WTC11 (cell line): Measurements from ENCODE around the gene HTR3A. TPM values are rescaled to one million over a fixed set of nuclear protein-coding genes. Genes with fewer than 3 reads are reported as not detected.

Source experiments
- ATAC-seq: fragments of 200-7000 bp; cut with Tn5 transposase; 2 replicates; pipeline ENCODE4 v1.10.0; 2021; ENCODE audit warnings: mild to moderate bottlenecking, moderate library complexity
- CTCF ChIA-PET: fragments of 300-600 bp; sonication (Branson Sonifier 250); formaldehyde crosslinking; loops from one replicate; lab custom pipeline; 2021; ENCODE audit warnings: antibody characterized with exemption; lab: Charles Lee
- POLR2A ChIA-PET: fragments of 350-600 bp; sonication (Branson Sonifier 250); formaldehyde crosslinking; loops from one replicate; lab custom pipeline; 2021; ENCODE audit warnings: antibody characterized with exemption; lab: Charles Lee
- DNase-seq: peaks from one replicate; pipeline ENCODE4 v3.0.0; 2021; ENCODE audit warnings: low spot score
- H3K27ac Mint-ChIP-seq: 2 replicates; pipeline ENCODE4 v1.8.0; 2021; ENCODE audit warnings: mixed read lengths
- H3K27me3 Mint-ChIP-seq: 2 replicates; pipeline ENCODE4 v1.8.0; 2021; ENCODE audit warnings: low read depth, mild to moderate bottlenecking, moderate library complexity, mixed read lengths
- H3K36me3 Mint-ChIP-seq: 2 replicates; pipeline ENCODE4 v1.8.0; 2021; ENCODE audit warnings: mixed read lengths
- H3K4me1 Mint-ChIP-seq: 2 replicates; pipeline ENCODE4 v1.8.0; 2022; ENCODE audit warnings: mixed read lengths
- H3K4me3 Mint-ChIP-seq: 2 replicates; pipeline ENCODE4 v1.8.0; 2021; ENCODE audit warnings: mild to moderate bottlenecking, moderate library complexity, mixed read lengths
- H3K9me3 Mint-ChIP-seq: 2 replicates; pipeline ENCODE4 v1.8.0; 2021; ENCODE audit warnings: mixed read lengths
- ATF1 ChIP-seq: sonication (generic); formaldehyde crosslinking; IDR thresholded peaks from 2 replicates; pipeline ENCODE4 v1.8.1; 2023; ENCODE audit warnings: mild to moderate bottlenecking, moderate library complexity, missing genetic modification reagents
- ATF3 ChIP-seq: sonication (generic); formaldehyde crosslinking; conservative IDR thresholded peaks from 2 replicates; pipeline ENCODE4 v1.8.1; 2022; ENCODE audit warnings: mild to moderate bottlenecking, missing genetic modification reagents
- CREB1 ChIP-seq: sonication (generic); formaldehyde crosslinking; IDR thresholded peaks from 2 replicates; pipeline ENCODE4 v1.8.0; 2023; ENCODE audit warnings: mild to moderate bottlenecking, missing genetic modification reagents
- E2F4 ChIP-seq: sonication (generic); formaldehyde crosslinking; IDR thresholded peaks from 2 replicates; pipeline ENCODE4 v1.8.1; 2022; ENCODE audit warnings: low read depth, mild to moderate bottlenecking, moderate library complexity, missing genetic modification reagents, borderline replicate concordance
- ELF4 ChIP-seq: sonication (generic); formaldehyde crosslinking; IDR thresholded peaks from 2 replicates; pipeline ENCODE4 v1.8.1; 2022; ENCODE audit warnings: low read depth, mild to moderate bottlenecking, moderate library complexity, missing genetic modification reagents
- ERG ChIP-seq: fragments of 250-450 bp; sonication (Bioruptor Pico); IDR thresholded peaks from 2 replicates; pipeline ENCODE4 v1.8.0; 2021; ENCODE audit warnings: mild to moderate bottlenecking
- FOXK1 ChIP-seq: sonication (generic); formaldehyde crosslinking; IDR thresholded peaks from 2 replicates; pipeline ENCODE4 v1.8.0; 2022; ENCODE audit warnings: mild to moderate bottlenecking, moderate library complexity, missing genetic modification reagents
- FOXP1 ChIP-seq: sonication (generic); formaldehyde crosslinking; IDR thresholded peaks from 2 replicates; pipeline ENCODE4 v1.8.0; 2022; ENCODE audit warnings: missing genetic modification reagents, mild to moderate bottlenecking, moderate library complexity, borderline replicate concordance
- GRHL2 ChIP-seq: fragments of 250-450 bp; sonication (Bioruptor Pico); IDR thresholded peaks from 2 replicates; pipeline ENCODE4 v1.8.0; 2022; ENCODE audit warnings: mild to moderate bottlenecking, moderate library complexity; ENCODE audit not compliant: insufficient replicate concordance, severe bottlenecking
- GTF2I ChIP-seq: fragments of 250-450 bp; sonication (Bioruptor Pico); conservative IDR thresholded peaks from 2 replicates; pipeline ENCODE4 v1.4.0; 2021; ENCODE audit warnings: mild to moderate bottlenecking
- IRF2 ChIP-seq: sonication (generic); formaldehyde crosslinking; IDR thresholded peaks from 2 replicates; pipeline ENCODE4 v1.8.0; 2022; ENCODE audit warnings: low read depth, missing genetic modification reagents, borderline replicate concordance
- JUN ChIP-seq: sonication (generic); formaldehyde crosslinking; IDR thresholded peaks from 2 replicates; pipeline ENCODE4 v1.8.0; 2023; ENCODE audit warnings: mild to moderate bottlenecking, missing genetic modification reagents
- MAX ChIP-seq: sonication (generic); formaldehyde crosslinking; IDR thresholded peaks from 2 replicates; pipeline ENCODE4 v1.8.0; 2022; ENCODE audit warnings: mild to moderate bottlenecking, missing genetic modification reagents
- MLX ChIP-seq: sonication (generic); formaldehyde crosslinking; IDR thresholded peaks from 2 replicates; pipeline ENCODE4 v1.8.1; 2023; ENCODE audit warnings: mild to moderate bottlenecking, missing genetic modification reagents, moderate library complexity
- NFYB ChIP-seq: sonication (generic); formaldehyde crosslinking; conservative IDR thresholded peaks from 2 replicates; pipeline ENCODE4 v1.8.0; 2022; ENCODE audit warnings: low read depth, missing genetic modification reagents
- NR2C2 ChIP-seq: sonication (generic); formaldehyde crosslinking; IDR thresholded peaks from 2 replicates; pipeline ENCODE4 v1.8.0; 2022; ENCODE audit warnings: mild to moderate bottlenecking, missing genetic modification reagents
- SP1 ChIP-seq: sonication (generic); formaldehyde crosslinking; conservative IDR thresholded peaks from 2 replicates; pipeline ENCODE4 v1.8.1; 2022; ENCODE audit warnings: missing genetic modification reagents
- USF1 ChIP-seq: sonication (generic); formaldehyde crosslinking; IDR thresholded peaks from 2 replicates; pipeline ENCODE4 v1.8.0; 2022; ENCODE audit warnings: mild to moderate bottlenecking, missing genetic modification reagents
- ZNF121 ChIP-seq: sonication (generic); formaldehyde crosslinking; IDR thresholded peaks from 2 replicates; pipeline ENCODE4 v1.8.0; 2023; ENCODE audit warnings: missing genetic modification reagents
- ZNF263 ChIP-seq: sonication (generic); formaldehyde crosslinking; IDR thresholded peaks from 2 replicates; pipeline ENCODE4 v1.8.1; 2022; ENCODE audit warnings: low read depth, mild to moderate bottlenecking, moderate library complexity, missing genetic modification reagents
- ZNF281 ChIP-seq: sonication (generic); formaldehyde crosslinking; IDR thresholded peaks from 2 replicates; pipeline ENCODE4 v1.8.0; 2023; ENCODE audit warnings: mild to moderate bottlenecking, missing genetic modification reagents
- ZNF512 ChIP-seq: sonication (generic); formaldehyde crosslinking; IDR thresholded peaks from 2 replicates; pipeline ENCODE4 v1.8.1; 2022; ENCODE audit warnings: missing genetic modification reagents, borderline replicate concordance
- ZNF532 ChIP-seq: fragments of 250-450 bp; sonication (Bioruptor Pico); IDR thresholded peaks from 2 replicates; pipeline ENCODE4 v1.9.0; 2021; ENCODE audit warnings: mild to moderate bottlenecking, borderline replicate concordance
- ZNF671 ChIP-seq: fragments of 250-450 bp; sonication (Bioruptor Pico); IDR thresholded peaks from 2 replicates; pipeline ENCODE4 v1.8.0; 2021; ENCODE audit warnings: mild to moderate bottlenecking
- total RNA-seq: library from RNA; stranded (reverse); gene quantifications from 3 replicates; pipeline ENCODE4 v1.2.3, GENCODE V29; 2021

The HTR3A gene
- total RNA-seq, 1 experiment from 2014 or later, result 4.1 TPM

- no peak for TF ChIP-seq ATF1 (CRISPR knock-in tag)
- no peak for TF ChIP-seq ZNF263 (CRISPR knock-in tag)
- no peak for TF ChIP-seq NR2C2 (CRISPR knock-in tag)
- no peak for TF ChIP-seq ERG (CRISPR knock-in tag)
- no peak for TF ChIP-seq USF1 (CRISPR knock-in tag)
- TF ChIP-seq ZNF532, result no peak
Observed at GRCh38 chr11:113952070-113952469, 22.8 kb upstream of the HTR3A start (continued).

GRCh38 chr11:113952588-113952987, 22.3 kb upstream of the HTR3A start:
- CTCF ChIA-PET, result interaction anchor here (1.0 to 1.9 kb wide), 6 partner anchors 16 to 308 kb away, joined by 3 to 10 read pairs (median 6); partner anchors contain the start of gene HTR3A
- TF ChIP-seq ZNF671 (CRISPR knock-in tag), result no peak
- no peak for TF ChIP-seq MLX (CRISPR knock-in tag)
- TF ChIP-seq ATF3 (CRISPR knock-in tag), result no peak
- TF ChIP-seq ELF4 (CRISPR knock-in tag), result no peak
- no peak for TF ChIP-seq FOXP1
- TF ChIP-seq IRF2, result no peak
- no peak for TF ChIP-seq JUN (CRISPR knock-in tag)
- TF ChIP-seq GRHL2 (CRISPR knock-in tag), result no peak
- no peak for TF ChIP-seq CREB1 (CRISPR knock-in tag)
- no peak for TF ChIP-seq ZNF512 (CRISPR knock-in tag)
- no peak for TF ChIP-seq SP1
- TF ChIP-seq MAX (CRISPR knock-in tag), result no peak
- no peak for TF ChIP-seq ZNF281
- no peak for TF ChIP-seq ZNF121
- TF ChIP-seq E2F4 (CRISPR knock-in tag), result no peak
- no peak for TF ChIP-seq GTF2I (CRISPR knock-in tag)
- TF ChIP-seq FOXK1 (CRISPR knock-in tag), result no peak
- TF ChIP-seq NFYB (CRISPR knock-in tag), result no peak
- no peak for DNase-seq
- Mint-ChIP-seq H3K4me1 (peaks cover 59% of the 10 kb centered on the region), H3K4me3 (no peak overlapping the region), H3K36me3 (no peaks in the 10 kb centered on the region), H3K27me3 (0 out of 2 replicates have a peak, but pooled peaks cover 3% of the 10 kb centered on the region), H3K27ac (no peak overlapping the region), H3K9me3 (no peaks in the 10 kb centered on the region)
- ATAC-seq, result no peak
- POLR2A ChIA-PET, result interaction anchor here (0.5 to 0.6 kb wide), 4 partner anchors 21 to 137 kb away, joined by 3 to 5 read pairs (median 3); no protein-coding TSS in a partner anchor
